HepG2 (cell line): Measurements from ENCODE around the gene MT1G. TPM values are rescaled to one million over a fixed set of nuclear protein-coding genes. Genes with fewer than 3 reads are reported as not detected.

Experiments
- ARHGAP35 ChIP-seq: sonication (generic); formaldehyde crosslinking; IDR thresholded peaks from 2 replicates; pipeline ENCODE4 v1.9.0; 2022; ENCODE audit warnings: mild to moderate bottlenecking, inconsistent platforms, moderate library complexity, missing genetic modification reagents, borderline replicate concordance
- CENPX ChIP-seq: sonication (generic); formaldehyde crosslinking; IDR thresholded peaks from 2 replicates; pipeline ENCODE4 v1.9.0; 2021; ENCODE audit warnings: mild to moderate bottlenecking, missing genetic modification reagents, moderate library complexity
- DNMT3B ChIP-seq: conservative IDR thresholded peaks from 2 replicates; pipeline ENCODE4 v1.6.1; 2016; ENCODE audit warnings: missing biosample characterization, control low read depth
- GPN1 ChIP-seq: sonication (generic); formaldehyde crosslinking; IDR thresholded peaks from 2 replicates; pipeline ENCODE4 v1.5.1; 2020; ENCODE audit warnings: missing genetic modification reagents, borderline replicate concordance
- HMGA1 ChIP-seq: sonication (generic); formaldehyde crosslinking; conservative IDR thresholded peaks from 2 replicates; pipeline ENCODE4 v1.4.0; 2020; ENCODE audit warnings: missing genetic modification reagents
- HOXA3 ChIP-seq: sonication (generic); formaldehyde crosslinking; IDR thresholded peaks from 2 replicates; pipeline ENCODE4 v1.5.0; 2020; ENCODE audit warnings: missing genetic modification reagents
- MED13 ChIP-seq: sonication (generic); formaldehyde crosslinking; IDR thresholded peaks from 2 replicates; pipeline ENCODE4 v1.5.0; 2020; ENCODE audit warnings: missing genetic modification reagents
- NFE2L2 ChIP-seq: fragments of 150-350 bp; IDR thresholded peaks from 2 replicates; pipeline ENCODE4 v1.6.1; 2014; ENCODE audit warnings: low read length
- NR0B2 ChIP-seq: sonication (generic); formaldehyde crosslinking; IDR thresholded peaks from 2 replicates; pipeline ENCODE4 v1.4.0; 2020; ENCODE audit warnings: mild to moderate bottlenecking, missing genetic modification reagents
- SAFB2 ChIP-seq: sonication (generic); formaldehyde crosslinking; IDR thresholded peaks from 2 replicates; pipeline ENCODE4 v1.5.1; 2020; ENCODE audit warnings: missing genetic modification reagents, low read depth, mild to moderate bottlenecking, borderline replicate concordance
- TFDP2 ChIP-seq: sonication (generic); formaldehyde crosslinking; IDR thresholded peaks from 2 replicates; pipeline ENCODE4 v1.4.0; 2020; ENCODE audit warnings: missing genetic modification reagents
- TP53 ChIP-seq: sonication (generic); formaldehyde crosslinking; conservative IDR thresholded peaks from 2 replicates; pipeline ENCODE4 v1.4.0; 2020; ENCODE audit warnings: missing genetic modification reagents
- ZBTB10 ChIP-seq: sonication (generic); formaldehyde crosslinking; IDR thresholded peaks from 2 replicates; pipeline ENCODE4 v1.4.0; 2020; ENCODE audit warnings: missing genetic modification reagents, borderline replicate concordance
- ZBTB20 ChIP-seq: sonication (generic); formaldehyde crosslinking; IDR thresholded peaks from 2 replicates; pipeline ENCODE4 v1.8.1; 2023; ENCODE audit warnings: missing genetic modification reagents, low read depth, mild to moderate bottlenecking, borderline replicate concordance
- ZC3H13 ChIP-seq: sonication (generic); formaldehyde crosslinking; IDR thresholded peaks from 2 replicates; pipeline ENCODE4 v1.8.1; 2023; ENCODE audit warnings: mild to moderate bottlenecking, missing genetic modification reagents, moderate library complexity
- ZFP36L1 ChIP-seq: sonication (generic); formaldehyde crosslinking; IDR thresholded peaks from 2 replicates; pipeline ENCODE4 v1.8.0; 2022; ENCODE audit warnings: mild to moderate bottlenecking, missing genetic modification reagents, moderate library complexity
- ZIK1 ChIP-seq: sonication (generic); formaldehyde crosslinking; IDR thresholded peaks from 2 replicates; pipeline ENCODE4 v1.5.0; 2020; ENCODE audit warnings: mild to moderate bottlenecking, low read depth, missing genetic modification reagents, borderline replicate concordance
- ZNF136 ChIP-seq: sonication (generic); formaldehyde crosslinking; IDR thresholded peaks from 2 replicates; pipeline ENCODE4 v1.8.1; 2022; ENCODE audit warnings: low read depth, mild to moderate bottlenecking, moderate library complexity, missing genetic modification reagents
- ZNF30 ChIP-seq: sonication (generic); formaldehyde crosslinking; IDR thresholded peaks from 2 replicates; pipeline ENCODE4 v1.5.0; 2020; ENCODE audit warnings: mild to moderate bottlenecking, missing genetic modification reagents
- ZNF335 ChIP-seq: sonication (generic); formaldehyde crosslinking; IDR thresholded peaks from 2 replicates; pipeline ENCODE4 v1.4.0; 2020; ENCODE audit warnings: missing genetic modification reagents
- ZNF503 ChIP-seq: sonication (generic); formaldehyde crosslinking; IDR thresholded peaks from 2 replicates; pipeline ENCODE4 v1.4.0; 2020; ENCODE audit warnings: missing genetic modification reagents
- ZNF572 ChIP-seq: sonication (generic); formaldehyde crosslinking; IDR thresholded peaks from 2 replicates; pipeline ENCODE4 v1.5.1; 2020; ENCODE audit warnings: mild to moderate bottlenecking, missing genetic modification reagents
- ZNF629 ChIP-seq: sonication (generic); formaldehyde crosslinking; conservative IDR thresholded peaks from 2 replicates; pipeline ENCODE4 v1.5.0; 2020; ENCODE audit warnings: missing genetic modification reagents
- ZNF713 ChIP-seq: sonication (generic); formaldehyde crosslinking; IDR thresholded peaks from 2 replicates; pipeline ENCODE4 v1.4.0; 2020; ENCODE audit warnings: mild to moderate bottlenecking, missing genetic modification reagents
- ZSCAN20 ChIP-seq: sonication (generic); formaldehyde crosslinking; IDR thresholded peaks from 2 replicates; pipeline ENCODE4 v1.4.0; 2020; ENCODE audit warnings: missing genetic modification reagents, mild to moderate bottlenecking, borderline replicate concordance
- polyA plus RNA-seq, 8 experiments: library from polyadenylated mRNA; depleted of rRNA in 3 of 8; stranded (reverse) in 7 of 8; unstranded in 1 of 8; fragments of >200 nt; fragmentation: Illumina TruSeq in 4 of 8; extraction: Trizol in 4 of 8; gene quantifications; 2 replicates each; pipeline versions ENCODE4 v1.2.1 to v1.2.3, GENCODE V29; 2011 to 2016; ENCODE audit warnings: low read depth in 4 of 8, missing spikeins in 1 of 8, mixed read lengths in 1 of 8; ENCODE audit not compliant: insufficient read depth in 1 of 8
- total RNA-seq, 5 experiments: library from RNA; depleted of rRNA; stranded (reverse); fragments of >200 nt; fragmentation: Illumina TruSeq; extraction: Trizol; gene quantifications; 2 replicates each; pipeline ENCODE4 v1.2.3, GENCODE V29; 2016; ENCODE audit warnings: low read depth in 1 of 5

MT1G gene
- total and polyA plus RNA-seq, 2 of the 13 experiments (the other 11 are each of a cell fraction or from before 2014, with no cell fraction given) = 3.6 to 377 TPM

GRCh38 chr16:56647641-56648431, 20.0 kb downstream of the MT1G start (continued):
- TF ChIP-seq ZSCAN20 (CRISPR knock-in tag) (no peak), ARHGAP35 (no peak), MED13 (CRISPR knock-in tag) (no peak), ZNF335 (CRISPR knock-in tag) (no peak), ZNF30 (CRISPR knock-in tag) (no peak), ZNF503 (no peak), ZBTB10 (CRISPR knock-in tag) (no peak), ZNF572 (no peak), ZFP36L1 (CRISPR knock-in tag) (no peak), ZNF629 (CRISPR knock-in tag) (no peak), HMGA1 (no peak), SAFB2 (no peak), GPN1 (no peak), NFE2L2 (no peak), TFDP2 (peak; percentile 54), ZIK1 (CRISPR knock-in tag) (no peak), HOXA3 (CRISPR knock-in tag) (peak; percentile 31; the same call in 1 of the 2 replicates), DNMT3B (no peak), ZNF136 (CRISPR knock-in tag) (no peak), ZNF713 (CRISPR knock-in tag) (no peak), NR0B2 (CRISPR knock-in tag) (no peak; the same call in 1 of the 2 replicates), ZC3H13 (no peak), TP53 (CRISPR knock-in tag) (no peak), CENPX (no peak), ZBTB20 (CRISPR knock-in tag) (peak; percentile 65; the same call in 1 of the 2 replicates)
